ENCODE measurements around the gene EIF4H. TPM values are rescaled to one million over a fixed set of nuclear protein-coding genes. Genes with fewer than 3 reads are reported as not detected.
"Not testable (repeated sequence)": the region's sequence is repeated elsewhere in the genome, so short reads cannot be mapped to it uniquely, and the experiment has no call there.

The EIF4H gene
- total RNA-seq, 4 donors from 2014 or later = 212 to 351 (median 309) TPM

DNA sequence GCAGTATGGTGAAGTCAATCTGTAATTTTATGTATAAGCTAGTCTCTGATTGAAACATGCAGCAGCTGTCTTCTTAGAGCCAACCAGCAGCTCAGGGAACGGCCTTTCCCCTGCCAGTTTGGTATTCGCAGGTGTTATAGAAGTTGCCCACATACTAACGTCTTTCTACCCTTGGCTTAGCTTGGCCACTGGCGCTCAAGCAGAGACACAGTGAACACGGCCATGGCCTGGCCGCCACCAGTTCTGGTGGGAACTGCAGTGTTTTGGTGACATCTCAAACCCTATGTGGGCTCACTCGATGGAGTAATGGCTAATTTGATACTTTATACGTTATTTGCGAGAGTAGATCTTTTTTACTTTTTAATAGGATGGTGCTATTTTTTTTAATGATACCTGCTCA lies 17.1 kb downstream of the EIF4H start:
- no peaks in the 10 kb centered on the region for H3K9me3 ChIP-seq
- H3K27ac ChIP-seq (replicated peaks in 1 of 4) = no peak overlapping the region
- intact Hi-C loops (cut with DNase I) = no loop called here
- TF ChIP-seq POLR2A (IDR thresholded peaks at IDR 0.05; ENCODE audit: low read depth) (no peak), POLR2AphosphoS5 (IDR thresholded peaks at IDR 0.05) (no peak), EP300 (IDR thresholded peaks at IDR 0.05) (no peak)
- TF ChIP-seq, protein P1, sequence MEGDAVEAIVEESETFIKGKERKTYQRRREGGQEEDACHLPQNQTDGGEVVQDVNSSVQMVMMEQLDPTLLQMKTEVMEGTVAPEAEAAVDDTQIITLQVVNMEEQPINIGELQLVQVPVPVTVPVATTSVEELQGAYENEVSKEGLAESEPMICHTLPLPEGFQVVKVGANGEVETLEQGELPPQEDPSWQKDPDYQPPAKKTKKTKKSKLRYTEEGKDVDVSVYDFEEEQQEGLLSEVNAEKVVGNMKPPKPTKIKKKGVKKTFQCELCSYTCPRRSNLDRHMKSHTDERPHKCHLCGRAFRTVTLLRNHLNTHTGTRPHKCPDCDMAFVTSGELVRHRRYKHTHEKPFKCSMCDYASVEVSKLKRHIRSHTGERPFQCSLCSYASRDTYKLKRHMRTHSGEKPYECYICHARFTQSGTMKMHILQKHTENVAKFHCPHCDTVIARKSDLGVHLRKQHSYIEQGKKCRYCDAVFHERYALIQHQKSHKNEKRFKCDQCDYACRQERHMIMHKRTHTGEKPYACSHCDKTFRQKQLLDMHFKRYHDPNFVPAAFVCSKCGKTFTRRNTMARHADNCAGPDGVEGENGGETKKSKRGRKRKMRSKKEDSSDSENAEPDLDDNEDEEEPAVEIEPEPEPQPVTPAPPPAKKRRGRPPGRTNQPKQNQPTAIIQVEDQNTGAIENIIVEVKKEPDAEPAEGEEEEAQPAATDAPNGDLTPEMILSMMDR (IDR thresholded peaks at IDR 0.05) = no peak
- no peak overlapping the region for H3K4me3 ChIP-seq
- H3K27me3 ChIP-seq = no peaks in the 10 kb centered on the region
- peaks cover 24 to 30% (median 27%) of the 10 kb centered on the region in 4 donors for H3K4me1 ChIP-seq
- 88% methylated on average over 9 of the region's 9 CpGs for WGBS
- DNase-seq (ENCODE audit: extremely low spot score) = no peak
- H3K36me3 ChIP-seq = peaks cover 63 to 90% (median 85%) of the 10 kb centered on the region in 4 donors

DNA sequence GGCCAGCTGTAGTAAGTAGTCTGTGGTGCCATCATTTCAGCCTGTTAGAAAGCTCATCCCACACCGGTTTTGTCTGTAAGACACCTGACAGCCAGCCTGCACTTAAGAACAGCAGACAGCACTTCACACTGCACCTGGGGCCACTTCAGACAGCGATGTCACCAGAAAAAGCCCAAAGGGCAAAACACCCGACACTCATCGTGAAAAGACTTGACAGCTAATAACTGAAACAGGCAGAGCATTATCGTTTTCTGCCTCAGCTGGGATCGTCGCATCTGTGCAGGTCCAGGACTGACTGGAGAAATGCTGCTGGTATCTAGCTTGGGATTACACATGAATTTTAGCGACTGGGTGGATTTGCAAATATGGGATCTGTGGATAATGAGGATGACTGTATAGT lies 18.9 kb downstream of the EIF4H start:
- H3K27ac ChIP-seq (replicated peaks in 1 of 4) = no peak overlapping the region
- H3K36me3 ChIP-seq = peaks cover 67 to 95% (median 92%) of the 10 kb centered on the region in 4 donors
- 87% methylated on average over 8 of the region's 8 CpGs for WGBS
- no peak for TF ChIP-seq POLR2A (IDR thresholded peaks at IDR 0.05; ENCODE audit: low read depth)
- TF ChIP-seq EP300 (IDR thresholded peaks at IDR 0.05) = no peak
- no peak for TF ChIP-seq POLR2AphosphoS5 (IDR thresholded peaks at IDR 0.05)
- TF ChIP-seq, protein P1 (IDR thresholded peaks at IDR 0.05) = no peak
- H3K4me1 ChIP-seq = peaks cover 5 to 11% (median 9%) of the 10 kb centered on the region in 4 donors
- intact Hi-C loops (cut with DNase I) = no loop called here
- no peaks in the 10 kb centered on the region for H3K9me3 ChIP-seq
- H3K27me3 ChIP-seq = no peaks in the 10 kb centered on the region
- DNase-seq (ENCODE audit: extremely low spot score) = no peak
- no peak overlapping the region for H3K4me3 ChIP-seq

DNA sequence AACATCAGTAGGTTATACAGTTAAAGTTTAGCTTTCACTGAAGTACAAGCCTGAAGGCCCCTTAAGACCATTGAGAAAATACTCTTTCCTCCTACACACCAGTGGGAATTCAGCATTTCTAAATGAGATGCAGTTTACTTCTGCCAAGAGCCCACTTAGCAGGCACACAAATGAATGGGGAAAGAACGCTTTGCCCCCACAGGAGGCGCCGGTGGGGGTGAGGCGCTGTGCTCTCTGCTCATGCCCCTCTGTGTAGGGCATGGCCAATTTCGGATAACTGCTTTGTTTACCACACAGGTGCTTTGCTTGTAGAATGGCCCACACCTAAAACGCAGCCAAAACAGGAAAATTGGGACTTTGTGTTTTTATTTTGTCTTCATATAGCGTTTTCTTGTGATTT lies 19.8 kb downstream of the EIF4H start:
- Histone ChIP-seq H3K27ac (replicated peaks in 1 of 4) (no peak overlapping the region), H3K36me3 (peaks cover 59 to 92% (median 90%) of the 10 kb centered on the region in 4 donors), H3K4me3 (no peak overlapping the region), H3K9me3 (no peaks in the 10 kb centered on the region), H3K4me1 (peaks cover 0 to 3% (median under 1%) of the 10 kb centered on the region in 4 donors), H3K27me3 (no peaks in the 10 kb centered on the region)
- 91% methylated on average over 7 of the region's 7 CpGs for WGBS
- intact Hi-C loops (cut with DNase I) = no loop called here
- TF ChIP-seq POLR2A (IDR thresholded peaks at IDR 0.05; ENCODE audit: low read depth) = no peak
- no peak for TF ChIP-seq EP300 (IDR thresholded peaks at IDR 0.05)
- TF ChIP-seq POLR2AphosphoS5 (IDR thresholded peaks at IDR 0.05) = no peak
- TF ChIP-seq, protein P1 (IDR thresholded peaks at IDR 0.05) = no peak
- no peak for DNase-seq (ENCODE audit: extremely low spot score)

DNA sequence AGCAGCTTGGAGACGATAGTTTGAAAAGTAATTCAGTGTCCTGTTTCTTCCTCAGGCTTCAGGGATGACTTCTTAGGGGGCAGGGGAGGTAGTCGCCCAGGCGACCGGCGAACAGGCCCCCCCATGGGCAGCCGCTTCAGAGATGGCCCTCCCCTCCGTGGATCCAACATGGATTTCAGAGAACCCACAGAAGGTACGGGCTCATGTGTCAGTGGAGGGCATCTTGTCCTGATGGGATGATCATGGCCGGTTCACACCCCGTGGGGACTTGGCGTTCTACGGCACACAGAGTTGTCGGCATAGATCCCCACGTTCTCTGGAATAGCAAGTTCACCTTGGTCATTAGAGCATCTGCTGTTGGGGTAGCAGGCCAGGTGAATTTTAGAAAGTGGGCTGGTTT lies 20.5 kb downstream of the EIF4H start:
- intact Hi-C loops (cut with DNase I) = no loop called here
- H3K4me3 ChIP-seq = no peak overlapping the region
- no peaks in the 10 kb centered on the region for H3K9me3 ChIP-seq
- H3K4me1 ChIP-seq = no peaks in the 10 kb centered on the region
- no peak for TF ChIP-seq POLR2A (IDR thresholded peaks at IDR 0.05; ENCODE audit: low read depth)
- TF ChIP-seq, protein P1 (IDR thresholded peaks at IDR 0.05) = no peak
- TF ChIP-seq POLR2AphosphoS5 (IDR thresholded peaks at IDR 0.05) = no peak
- no peak for TF ChIP-seq EP300 (IDR thresholded peaks at IDR 0.05)
- no peaks in the 10 kb centered on the region for H3K27me3 ChIP-seq
- DNase-seq (ENCODE audit: extremely low spot score) = no peak
- peaks cover 53 to 89% (median 83%) of the 10 kb centered on the region in 4 donors for H3K36me3 ChIP-seq
- H3K27ac ChIP-seq (replicated peaks in 1 of 4) = no peak overlapping the region
- WGBS = 91% methylated on average over 7 of the region's 14 CpGs

DNA sequence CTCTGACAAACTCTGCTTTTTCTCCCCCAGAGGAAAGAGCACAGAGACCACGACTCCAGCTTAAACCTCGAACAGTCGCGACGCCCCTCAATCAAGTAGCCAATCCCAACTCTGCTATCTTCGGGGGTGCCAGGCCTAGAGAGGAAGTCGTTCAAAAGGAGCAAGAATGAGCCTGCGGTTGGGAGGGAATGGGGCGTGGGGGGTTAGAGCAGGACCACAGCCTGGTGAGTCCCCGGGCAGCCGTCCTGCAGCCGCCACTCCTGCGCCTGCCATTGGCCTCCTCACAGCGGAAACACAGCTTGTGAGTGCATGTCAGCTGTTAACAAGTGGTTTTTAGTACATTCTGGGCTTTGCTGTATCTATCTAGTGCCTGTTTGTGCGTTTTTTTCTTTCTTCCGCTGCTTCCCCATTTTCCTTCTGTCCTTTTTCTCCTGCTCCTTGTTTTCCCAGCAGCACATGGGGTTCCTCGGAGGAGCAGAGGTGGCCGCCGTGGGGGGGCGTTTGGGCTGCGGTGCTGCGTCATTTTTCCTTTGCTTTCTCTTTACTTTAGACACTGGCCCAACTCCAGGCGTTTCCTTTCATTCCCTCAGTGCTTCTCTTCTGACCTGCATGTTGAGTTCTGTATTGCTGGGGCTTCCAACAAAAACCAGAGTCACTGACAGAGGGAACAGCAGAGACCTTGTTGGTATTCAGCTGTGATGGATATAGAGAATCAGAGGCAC lies 21.1 kb downstream of the EIF4H start:
- DNase-seq (ENCODE audit: extremely low spot score); intact Hi-C loops (cut with DNase I): not testable (repeated sequence)
- H3K36me3 ChIP-seq = peaks cover 47 to 83% (median 77%) of the 10 kb centered on the region in 4 donors

DNA sequence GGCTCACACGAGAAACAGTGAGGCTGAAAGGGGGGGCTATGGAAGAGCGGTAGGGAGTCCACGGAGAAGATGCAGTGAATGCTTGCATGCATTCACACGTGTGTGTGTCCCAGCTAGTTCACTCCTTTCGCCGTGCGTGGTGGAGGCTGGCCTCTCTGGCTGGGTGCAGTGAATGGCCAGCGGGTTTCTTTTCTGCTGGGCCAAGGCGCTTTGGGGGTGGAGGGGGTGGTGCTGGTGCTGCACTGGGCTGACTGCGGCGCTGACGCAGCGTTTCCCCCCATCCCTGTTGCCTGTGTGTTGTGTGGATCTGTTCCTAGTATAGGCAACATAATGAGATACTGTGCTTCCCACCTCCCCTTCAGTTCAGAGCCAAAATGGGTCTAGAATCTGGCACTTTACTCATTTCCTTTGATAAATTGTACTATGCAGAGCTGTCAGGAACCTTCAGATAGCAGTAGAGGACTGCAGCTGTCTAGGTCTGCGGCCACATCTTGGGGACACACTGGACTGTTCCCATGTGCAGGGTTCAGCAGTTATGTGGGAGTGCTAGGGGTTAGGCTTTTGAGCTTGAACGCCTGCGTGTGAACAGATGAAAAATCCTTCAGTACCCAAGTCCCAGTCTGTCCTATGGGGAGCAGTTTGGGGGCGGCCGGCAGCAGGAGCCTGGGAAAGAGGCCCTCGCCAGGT lies 22.0 kb downstream of the EIF4H start:
- 90% methylated on average over 4 of the region's 19 CpGs for WGBS
- H3K27me3 ChIP-seq; intact Hi-C loops (cut with DNase I); H3K27ac ChIP-seq (replicated peaks in 1 of 4); H3K4me1 ChIP-seq; H3K9me3 ChIP-seq; H3K4me3 ChIP-seq; DNase-seq (ENCODE audit: extremely low spot score): not testable (repeated sequence)
- peaks cover 40 to 75% (median 68%) of the 10 kb centered on the region in 4 donors for H3K36me3 ChIP-seq

More for the DNA sequence above, 21.1 kb downstream of the EIF4H start:
- not testable (repeated sequence) for H3K27me3 ChIP-seq; H3K27ac ChIP-seq (replicated peaks in 1 of 4); H3K4me3 ChIP-seq; H3K9me3 ChIP-seq; H3K4me1 ChIP-seq
- WGBS = 80% methylated on average over 10 of the region's 23 CpGs
